NCI-H748 (cell line): ENCODE results near the gene TGFA.

ENCODE experiments used
- DNase-seq: peaks from one replicate; lab custom pipeline; 2025; ENCODE audit not compliant: unreplicated experiment; lab: John Stamatoyannopoulos, UW

Gene TGFA

DNA sequence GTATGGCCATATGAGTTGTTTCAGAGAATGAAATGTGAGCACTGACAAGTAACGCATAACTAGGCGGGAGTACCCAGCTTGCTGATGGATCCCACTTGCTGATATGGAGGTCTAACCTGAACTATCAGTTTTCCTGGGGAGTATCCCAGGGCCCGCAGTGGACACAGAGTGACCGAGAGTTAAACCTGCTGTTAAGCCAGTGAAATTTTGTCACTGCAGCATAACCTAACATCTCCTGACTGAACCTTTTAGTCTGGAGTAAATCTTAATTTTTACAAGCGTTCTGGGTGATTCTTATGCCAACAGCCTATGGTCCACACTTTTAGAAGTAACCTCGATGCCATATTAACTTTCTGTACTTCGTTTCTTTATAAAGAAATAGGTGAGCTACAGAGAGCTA is 54.4 kb downstream of the TGFA start:
- DNase-seq = no peak

DNA sequence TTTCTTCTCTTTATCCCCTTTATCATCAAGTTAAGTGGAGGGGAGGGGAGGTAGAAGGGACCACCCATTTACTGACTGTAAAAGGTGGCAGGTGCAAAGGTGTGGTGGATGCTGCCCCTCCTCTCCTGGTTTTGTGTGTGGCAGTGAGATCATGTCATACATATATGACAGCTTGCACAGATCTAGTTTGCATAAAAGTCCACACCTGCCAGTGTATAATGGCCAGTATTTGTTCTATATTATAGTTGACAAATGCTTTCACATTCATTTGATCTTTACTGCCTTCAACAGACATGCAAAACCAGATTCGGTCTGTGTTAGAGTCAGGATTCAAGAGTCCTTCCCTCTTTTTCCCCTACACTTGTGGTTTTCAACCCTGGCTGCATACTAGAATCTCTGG is 55.1 kb downstream of the TGFA start:
- DNase-seq = peak; percentile 8

DNA sequence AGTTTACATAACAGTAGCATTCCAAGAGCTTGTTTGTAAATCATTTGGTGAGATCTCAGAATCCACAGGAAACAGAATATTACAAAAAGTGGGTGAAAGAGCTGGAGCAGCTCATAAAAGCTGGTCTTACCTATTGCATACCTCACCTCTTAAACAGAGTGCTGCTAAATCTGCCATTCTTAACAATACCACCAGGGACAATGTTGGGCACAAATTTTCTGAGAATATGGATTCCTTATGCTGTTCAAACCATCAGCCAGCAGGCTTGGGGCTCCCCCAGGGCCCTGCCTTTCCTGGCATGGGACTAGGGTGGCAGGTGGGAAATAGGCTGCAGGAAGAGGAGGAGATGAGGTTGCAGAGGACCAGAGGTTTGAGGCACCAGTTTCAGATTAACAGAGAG is 55.6 kb downstream of the TGFA start:
- DNase-seq = peak; percentile 11

DNA sequence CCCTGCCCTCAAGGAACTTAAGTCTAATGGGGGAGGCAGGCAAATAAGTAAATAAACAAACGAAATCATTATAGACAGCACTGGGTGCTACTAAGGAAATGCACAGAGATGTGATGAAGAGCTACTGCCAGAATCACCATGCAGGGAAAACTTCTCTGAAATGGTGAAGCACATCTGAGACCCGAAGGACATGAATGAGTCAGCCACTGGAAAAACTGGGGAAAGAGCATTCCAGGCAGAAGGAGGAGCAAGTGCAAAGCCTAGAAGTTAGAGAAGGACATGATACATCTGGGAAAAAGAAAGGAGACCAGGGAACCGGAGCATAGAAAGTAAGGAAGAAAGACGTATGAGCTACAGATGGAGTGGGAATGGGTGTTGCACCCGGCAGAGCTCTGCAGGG is 56.8 kb downstream of the TGFA start:
- DNase-seq = no peak

DNA sequence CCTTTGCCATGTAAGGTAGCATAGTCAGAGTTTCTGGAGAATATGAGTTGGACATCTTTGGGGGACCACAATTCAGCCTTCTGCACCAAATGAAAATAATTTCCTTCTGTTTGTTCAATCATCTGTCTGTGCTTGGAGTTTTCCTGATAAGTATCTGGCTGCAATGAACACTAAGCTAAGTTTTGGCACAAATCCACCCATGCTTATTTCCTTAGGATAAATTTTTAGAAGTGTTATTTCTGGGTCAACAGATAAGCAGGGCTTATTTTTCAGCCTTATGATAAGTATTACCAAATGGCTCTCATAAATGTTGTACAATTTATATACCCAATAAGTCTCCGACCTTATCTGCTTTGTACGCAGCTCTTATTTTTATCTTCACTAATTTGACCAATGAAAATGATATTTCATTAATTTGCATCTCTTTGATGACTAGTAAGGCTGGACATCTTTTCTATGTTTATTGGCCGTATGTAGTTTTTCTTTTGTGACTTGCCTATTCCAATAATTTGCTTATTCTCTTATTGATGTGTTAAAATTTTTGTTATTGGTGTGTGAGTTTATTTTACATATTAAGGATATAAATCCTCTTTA is 59.2 kb downstream of the TGFA start:
- no peak for DNase-seq

DNA sequence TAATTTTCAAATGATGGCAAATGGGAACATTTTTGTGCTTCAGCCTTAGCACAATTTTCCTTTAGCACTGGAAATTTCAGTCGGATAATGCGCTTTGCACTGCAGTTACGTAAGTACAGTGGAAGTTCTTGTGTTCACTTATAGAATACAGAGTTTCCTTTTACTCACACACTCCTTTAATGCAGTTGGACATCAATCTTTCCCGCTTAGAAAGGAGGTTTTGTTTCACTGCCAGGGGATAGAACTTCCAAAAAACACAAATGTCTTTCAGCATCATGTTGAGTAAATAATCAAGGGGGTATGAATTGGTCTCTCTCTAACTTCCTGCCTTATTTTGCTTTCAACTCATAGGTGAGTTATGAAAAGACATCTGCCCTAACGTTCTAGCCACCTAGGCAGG is 63.2 kb downstream of the TGFA start:
- no peak for DNase-seq

DNA sequence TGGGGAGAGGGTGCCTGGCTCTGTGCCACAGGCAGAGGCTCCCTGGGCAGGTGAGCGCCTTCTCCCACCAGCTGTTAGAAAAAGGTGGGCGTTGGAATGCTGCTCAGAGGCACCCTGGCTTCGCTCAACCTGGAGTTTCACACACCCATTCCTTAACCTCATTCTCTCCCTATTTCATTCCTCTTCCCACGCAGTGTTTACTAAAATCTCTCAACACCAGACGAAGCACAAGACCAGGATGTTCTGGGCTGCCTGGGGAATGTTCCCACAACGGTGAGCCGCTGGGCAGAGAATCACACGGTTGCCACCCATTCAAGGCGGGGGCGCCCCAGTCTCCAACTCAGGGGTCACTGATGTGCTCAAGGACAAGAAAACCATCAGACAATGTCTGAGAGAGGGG is 64.5 kb downstream of the TGFA start:
- no peak for DNase-seq

DNA sequence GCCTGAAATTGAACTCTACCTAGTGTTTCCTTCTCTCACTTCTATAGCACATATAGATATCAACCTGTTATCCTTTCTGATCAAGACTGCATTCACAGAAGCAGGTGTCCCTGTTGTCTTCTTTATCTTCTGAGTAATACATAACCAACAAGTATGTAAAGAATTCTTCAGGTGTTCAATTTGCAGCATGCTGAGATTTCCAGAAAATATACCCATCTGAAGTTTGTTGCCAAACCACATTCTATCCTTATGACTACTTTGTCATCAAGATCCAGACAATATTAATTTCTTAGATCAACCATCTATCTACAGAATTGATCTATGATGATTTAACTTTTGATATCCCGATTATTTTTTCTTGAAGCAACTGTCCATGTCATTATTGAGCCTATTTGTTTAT is 69.5 kb downstream of the TGFA start:
- DNase-seq = no peak

DNA sequence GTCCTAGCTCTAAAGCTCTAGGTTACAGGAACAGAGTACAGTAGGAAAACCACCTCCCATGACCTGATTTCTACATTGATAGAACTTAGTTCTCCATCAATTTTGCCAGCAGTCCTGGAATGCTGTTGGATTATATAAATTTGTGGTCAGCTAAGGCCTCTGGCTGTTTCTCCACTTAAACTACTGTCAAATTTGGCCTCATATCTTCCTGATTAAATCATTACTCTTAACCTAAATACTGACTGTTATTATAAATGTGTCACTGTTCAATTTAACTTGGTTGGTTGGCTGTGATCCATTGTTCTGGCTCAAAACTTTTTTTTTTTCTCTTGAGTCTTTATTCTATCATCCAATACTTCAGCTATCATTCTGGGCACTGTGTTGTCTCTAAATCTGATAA is 71.2 kb downstream of the TGFA start:
- DNase-seq = no peak

DNA sequence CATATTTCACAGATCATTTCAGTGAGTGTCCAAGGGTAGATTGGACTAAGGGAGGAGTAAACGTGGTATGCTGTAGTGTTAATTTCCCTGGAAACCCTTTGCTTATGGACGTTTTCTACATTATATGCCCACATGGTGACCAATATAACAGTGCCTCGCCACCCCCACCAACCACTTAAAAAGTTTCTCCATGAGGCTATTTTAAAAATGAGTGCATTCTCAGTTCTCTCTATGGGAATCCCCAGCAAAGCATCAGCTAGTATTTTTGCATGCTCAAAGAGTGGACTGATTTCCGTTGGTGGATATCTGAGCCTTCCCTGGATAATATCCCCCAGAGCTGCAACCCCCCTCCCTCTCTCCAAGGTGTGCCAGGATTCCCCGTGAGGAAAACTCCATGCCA is 73.2 kb downstream of the TGFA start:
- DNase-seq = no peak

DNA sequence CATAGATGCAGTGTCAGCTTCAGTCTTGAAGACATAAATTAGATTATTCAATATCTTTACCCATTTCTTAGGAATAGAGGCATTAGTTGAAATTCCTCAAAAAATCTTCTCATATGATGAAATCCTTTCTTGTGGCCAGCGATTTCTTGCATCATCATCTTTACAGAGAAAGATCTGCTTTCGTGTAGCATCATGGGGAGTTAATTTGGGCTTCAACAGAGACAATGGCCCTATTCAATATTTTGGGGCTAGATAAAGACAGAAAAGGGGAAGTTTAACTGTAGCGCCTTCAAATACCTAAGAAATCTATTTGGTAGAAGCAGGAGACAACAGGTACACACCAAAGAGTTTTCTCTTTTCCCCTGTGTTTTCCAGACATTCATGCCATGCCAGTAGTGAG is 73.8 kb downstream of the TGFA start:
- DNase-seq = no peak

DNA sequence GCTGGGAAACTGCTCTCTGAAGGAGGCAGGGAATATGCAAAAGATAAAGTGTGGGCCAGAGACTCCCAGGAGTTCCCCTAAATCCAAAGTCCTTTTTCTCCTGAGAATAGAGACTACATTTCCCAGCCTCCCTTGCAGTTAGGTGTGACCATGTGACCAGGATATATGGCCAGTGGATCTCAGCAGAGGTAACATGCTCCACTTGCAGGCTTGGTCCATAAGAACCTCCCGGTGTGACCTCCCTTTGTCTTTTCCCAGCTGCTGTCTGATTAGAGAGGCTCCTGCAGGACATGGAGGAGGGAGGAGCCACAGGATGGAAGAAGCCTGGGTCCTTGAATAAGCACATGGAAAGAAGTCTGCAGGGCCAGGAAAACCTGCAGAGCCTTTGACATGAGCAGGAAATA is 76.2 kb downstream of the TGFA start:
- DNase-seq = peak; percentile 39

DNA sequence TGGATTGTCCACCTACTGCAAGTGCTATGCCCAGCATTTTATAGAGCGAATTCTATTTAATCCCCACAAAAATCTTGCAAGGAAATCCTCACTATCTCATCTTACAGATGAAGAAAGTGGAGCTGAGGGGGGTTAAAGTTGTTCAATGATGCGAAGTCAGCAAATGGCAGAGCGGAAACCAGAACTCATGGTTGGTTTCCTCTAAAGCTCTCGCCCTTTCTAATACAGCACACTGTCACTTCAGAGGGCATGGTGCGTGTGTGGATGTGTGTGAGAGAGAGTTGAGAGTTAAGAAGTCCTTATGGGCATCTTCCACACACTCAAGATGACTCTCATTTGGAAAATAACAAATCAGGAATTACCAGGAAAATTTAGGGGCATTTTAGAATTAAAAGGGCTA is 78.4 kb downstream of the TGFA start:
- no peak for DNase-seq

DNA sequence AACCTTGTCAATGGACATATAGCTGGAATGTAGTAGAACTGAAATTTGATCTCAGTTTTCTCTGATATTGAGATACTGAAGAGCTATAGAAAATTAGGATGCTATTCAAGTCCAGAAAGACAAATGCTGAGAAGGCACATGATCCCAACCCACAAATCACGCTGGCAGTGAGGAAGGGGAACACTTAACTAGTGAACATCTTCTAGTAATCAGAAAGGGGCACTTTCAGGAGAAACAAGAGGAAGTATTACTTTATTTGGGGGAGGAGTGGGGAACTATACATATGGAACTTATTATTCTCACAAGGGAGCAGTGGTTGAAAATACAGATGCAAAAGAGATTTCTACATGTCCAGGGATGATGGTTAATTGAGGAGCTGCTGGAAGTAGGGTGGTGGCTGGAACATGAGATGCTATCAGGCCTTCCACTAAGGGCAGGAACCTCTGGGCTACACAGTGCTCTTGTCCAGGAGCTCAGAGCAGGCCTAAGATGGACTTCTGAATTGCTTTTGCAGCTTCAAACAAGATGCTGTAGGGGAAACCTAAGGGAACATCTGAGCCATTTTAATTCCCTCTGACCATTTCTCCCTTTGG is 79.3 kb downstream of the TGFA start:
- no peak for DNase-seq

DNA sequence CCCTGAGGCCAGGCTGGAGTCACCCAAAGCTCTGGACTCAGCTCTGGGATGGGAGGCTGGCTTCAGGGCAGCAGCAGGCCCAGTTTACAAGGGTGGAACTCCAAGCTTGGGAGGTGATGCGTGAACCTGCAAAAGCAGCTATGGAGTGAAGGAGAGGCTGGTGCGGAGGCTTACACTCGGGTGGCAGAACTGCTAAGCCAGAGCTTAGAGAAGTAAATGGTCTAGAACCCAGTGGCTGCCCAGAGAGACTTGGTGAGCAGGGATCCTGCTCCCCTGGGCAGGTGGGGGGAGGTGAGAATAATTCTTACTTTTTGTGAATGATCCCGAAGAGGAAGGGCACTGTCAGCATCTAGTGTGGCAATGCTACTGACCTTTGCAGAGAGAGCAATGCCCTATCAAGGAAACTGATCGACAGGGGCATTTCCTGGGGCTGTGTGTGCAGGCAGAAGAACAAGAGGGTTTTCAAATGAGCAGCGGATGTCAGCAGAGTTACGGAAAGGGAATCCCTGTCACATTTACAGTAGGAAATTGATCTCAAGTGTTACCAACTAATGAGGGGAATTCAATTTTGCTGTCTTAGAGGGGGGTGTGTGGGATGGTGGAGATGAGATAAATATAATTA is 80.4 kb downstream of the TGFA start:
- no peak for DNase-seq

DNA sequence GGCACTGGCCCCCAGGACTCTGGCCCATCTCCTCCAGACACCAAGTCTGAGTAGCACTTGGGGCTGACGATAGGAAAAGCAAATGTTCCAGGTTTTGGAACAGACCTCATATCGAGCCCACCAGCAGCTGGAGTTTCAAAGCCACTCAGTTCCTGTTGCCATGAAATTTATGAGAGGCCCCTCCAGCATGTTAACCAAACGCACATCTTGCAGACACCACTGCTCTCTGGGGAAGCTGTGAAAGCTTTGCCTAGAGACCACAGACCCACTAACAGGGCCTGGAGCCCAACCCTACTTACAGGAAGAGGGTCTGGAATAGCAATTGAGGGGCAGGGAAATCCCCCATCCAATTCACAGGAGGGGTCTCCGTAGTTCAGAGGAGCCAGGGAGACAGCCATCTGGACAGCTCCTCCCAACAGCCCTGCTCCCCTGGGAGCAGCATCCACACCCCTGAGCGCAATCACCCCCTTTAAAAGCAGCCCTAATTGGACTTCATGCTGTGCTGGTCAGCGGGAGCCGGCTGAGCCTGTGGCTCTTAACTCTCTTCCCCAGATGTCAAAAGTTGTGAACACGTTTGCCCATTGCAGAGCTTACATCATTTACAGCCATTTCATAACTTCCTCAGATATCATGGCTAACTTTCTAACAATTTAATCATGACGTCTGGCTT is 81.3 kb downstream of the TGFA start:
- no peak for DNase-seq

DNA sequence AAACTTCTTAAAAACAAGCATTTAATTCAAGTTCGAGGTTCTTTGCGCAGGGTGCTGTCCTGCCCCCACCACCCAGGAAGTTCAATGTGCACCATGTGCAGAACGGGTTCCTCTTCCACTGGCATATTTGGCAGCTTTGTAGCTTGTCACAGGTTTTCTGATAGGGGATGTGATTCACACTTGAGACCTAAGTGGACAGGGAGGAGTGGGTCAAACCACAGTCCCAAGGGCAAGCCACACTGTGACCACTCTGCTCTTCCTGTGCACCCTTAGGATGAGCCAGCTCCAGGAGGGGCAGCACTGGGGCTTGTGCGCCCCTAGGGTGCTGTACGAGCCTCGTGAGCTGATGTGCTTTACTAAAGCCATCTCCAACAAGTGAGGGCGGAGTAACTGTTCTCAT is 82.5 kb downstream of the TGFA start:
- DNase-seq = no peak

DNA sequence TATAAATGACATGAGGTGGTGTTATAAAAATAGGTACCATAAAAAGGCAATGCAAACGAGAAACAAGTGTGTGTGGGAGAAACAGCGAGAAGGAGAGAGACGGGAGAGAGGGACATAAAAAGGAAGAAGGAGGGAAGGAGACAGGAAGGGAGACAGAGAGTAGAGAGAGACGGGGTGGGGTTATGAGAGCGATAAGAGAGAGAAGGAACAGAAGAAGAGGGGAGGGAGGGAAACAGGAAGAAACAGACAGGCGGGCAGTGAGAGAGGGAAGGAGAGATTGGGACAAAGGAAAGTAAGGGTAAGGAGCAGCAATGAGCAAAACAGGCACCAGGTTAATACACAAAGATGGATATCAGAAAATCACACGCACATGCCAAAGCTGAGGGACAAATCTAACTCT is 83.7 kb downstream of the TGFA start:
- no peak for DNase-seq

DNA sequence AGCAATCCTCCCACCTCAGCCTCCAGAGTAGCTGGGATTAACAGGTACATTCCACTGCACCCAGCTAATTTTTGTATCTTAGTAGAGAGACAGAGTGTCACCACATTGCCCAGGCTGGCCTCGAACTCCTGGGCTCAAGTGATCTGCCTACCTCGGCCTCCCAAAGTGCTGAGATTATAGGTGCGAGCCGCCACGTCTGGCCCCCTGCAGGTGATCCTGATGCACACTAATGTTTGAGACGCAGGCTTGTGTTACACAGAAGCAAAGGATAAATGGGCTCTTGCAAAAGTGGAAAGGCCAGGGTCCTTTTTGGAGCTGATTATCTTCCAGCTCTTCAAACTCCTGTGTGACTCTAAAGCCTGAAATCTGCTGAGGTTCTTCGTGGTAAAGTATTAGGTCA is 84.2 kb downstream of the TGFA start:
- DNase-seq = no peak

DNA sequence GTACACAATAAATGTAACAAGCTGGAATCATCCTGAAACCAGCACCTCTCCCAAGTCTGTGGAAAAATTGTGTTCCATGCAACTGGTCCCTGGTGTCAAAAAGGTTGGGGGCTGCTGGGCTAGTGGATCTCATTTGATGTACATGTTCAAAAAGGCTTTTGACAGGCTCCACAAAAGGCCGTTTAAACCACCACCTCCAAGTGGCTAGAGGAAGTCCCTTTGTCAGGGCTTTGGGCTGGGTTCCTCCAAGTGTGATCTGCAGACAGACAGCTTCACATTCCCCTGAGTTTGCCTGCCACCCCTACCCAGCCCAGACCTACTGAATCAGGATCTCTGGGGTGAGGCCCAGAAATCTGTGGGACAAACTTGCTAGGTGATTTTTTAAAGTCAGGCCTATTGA is 84.7 kb downstream of the TGFA start:
- DNase-seq = no peak

DNA sequence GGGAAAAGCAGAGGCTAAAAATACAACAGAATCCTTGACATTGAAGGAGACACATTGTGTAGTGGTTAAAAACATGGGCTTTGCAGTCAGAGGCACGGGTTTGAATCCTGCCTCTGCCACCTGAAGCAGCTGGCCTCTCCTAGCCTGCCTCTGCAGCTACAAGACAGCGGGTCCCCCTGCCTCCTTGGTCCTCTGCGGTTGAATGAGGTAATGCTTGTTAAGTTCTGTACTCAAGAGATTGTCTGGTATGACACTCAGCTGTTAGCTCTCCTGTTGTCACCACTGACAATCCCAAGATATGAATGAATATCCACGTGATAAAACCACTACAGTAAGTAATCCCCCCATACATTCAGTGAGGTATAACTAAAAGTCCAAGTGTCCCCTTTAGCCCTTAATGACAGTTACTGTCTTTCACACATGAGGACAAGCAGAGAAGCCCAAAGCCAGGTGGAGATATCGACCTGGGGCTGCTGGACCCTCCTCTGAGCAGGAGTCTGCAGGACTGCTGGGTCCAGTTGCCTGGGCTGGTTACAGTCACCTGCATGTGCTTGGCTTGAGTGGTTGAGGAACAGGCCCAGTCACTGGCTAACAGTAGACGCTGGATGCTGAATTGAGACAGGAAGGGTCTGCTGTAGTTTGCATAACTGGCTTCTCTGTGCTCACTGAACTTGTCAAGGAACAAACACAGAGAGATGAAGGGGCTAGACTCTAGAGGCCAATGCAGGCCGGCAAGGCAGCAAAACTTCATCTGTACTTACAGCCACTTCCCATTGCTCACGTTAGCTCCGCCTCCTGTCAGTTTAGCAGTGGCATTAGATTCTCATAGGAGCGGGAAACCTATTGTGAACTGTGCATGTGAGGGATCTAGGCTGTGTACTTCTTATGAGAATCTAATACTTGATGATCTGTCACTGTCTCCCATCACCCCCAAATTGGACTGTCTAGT is 85.5 kb downstream of the TGFA start:
- DNase-seq = no peak
